DOHH2 (cell line): Measurements from ENCODE around the gene TMEM170A.

Source experiments
- H3F3A ChIP-seq: fragments of 200-600 bp; sonication (generic), shearing (Covaris generic); 2 replicates; pipeline ENCODE4 v1.6.0; 2016; ENCODE audit warnings: antibody characterized with exemption, mild to moderate bottlenecking; ENCODE audit not compliant: control insufficient read depth, insufficient read depth
- H3K27ac ChIP-seq: fragments of 200-600 bp; sonication (generic); 2 replicates; pipeline ENCODE4 v1.5.1; 2014; ENCODE audit warnings: low read depth, mild to moderate bottlenecking, low read length, moderate library complexity
- H3K27me3 ChIP-seq: fragments of 200-600 bp; sonication (generic); 2 replicates; pipeline ENCODE4 v1.6.1; 2014; ENCODE audit warnings: mild to moderate bottlenecking, low read length, mixed read lengths; ENCODE audit not compliant: control insufficient read depth
- H3K36me3 ChIP-seq: fragments of 200-600 bp; sonication (generic); 2 replicates; pipeline ENCODE4 v1.6.1; 2014; ENCODE audit warnings: mild to moderate bottlenecking, low read length, moderate library complexity, mixed read lengths; ENCODE audit not compliant: control insufficient read depth
- H3K4me1 ChIP-seq: fragments of 200-600 bp; sonication (generic); 2 replicates; pipeline ENCODE4 v1.6.1; 2014; ENCODE audit warnings: mild to moderate bottlenecking, low read length, mixed read lengths; ENCODE audit not compliant: control insufficient read depth
- H3K4me2 ChIP-seq: fragments of 200-600 bp; sonication (generic); 2 replicates; pipeline ENCODE4 v1.6.0; 2014; ENCODE audit warnings: mild to moderate bottlenecking, low read length, moderate library complexity
- H3K4me3 ChIP-seq: fragments of 200-600 bp; sonication (generic); 2 replicates; pipeline ENCODE4 v1.5.1; 2014; ENCODE audit warnings: mild to moderate bottlenecking, low read length, mixed read lengths
- H3K79me2 ChIP-seq: fragments of 200-600 bp; sonication (generic); 2 replicates; pipeline ENCODE4 v1.6.1; 2014; ENCODE audit warnings: mild to moderate bottlenecking, low read length, mixed read lengths; ENCODE audit not compliant: control insufficient read depth
- H3K9me2 ChIP-seq: fragments of 200-600 bp; sonication (generic); replicated peaks from 2 replicates; pipeline ENCODE4 v1.6.1; 2014; ENCODE audit warnings: mild to moderate bottlenecking, low read length, mixed read lengths; ENCODE audit not compliant: control insufficient read depth
- H3K9me3 ChIP-seq: fragments of 200-600 bp; sonication (generic); 2 replicates; pipeline ENCODE4 v1.6.1; 2014; ENCODE audit warnings: antibody characterized with exemption, low read length, mixed read lengths; ENCODE audit not compliant: control insufficient read depth, insufficient read depth
- H4K20me1 ChIP-seq: fragments of 200-600 bp; sonication (generic); 2 replicates; pipeline ENCODE4 v1.6.0; 2014; ENCODE audit warnings: low read depth, mild to moderate bottlenecking, antibody characterized with exemption, low read length, moderate library complexity; ENCODE audit not compliant: control insufficient read depth, insufficient read depth
- EZH2phosphoT487 ChIP-seq: fragments of 200-600 bp; sonication (generic); IDR thresholded peaks from 2 replicates; pipeline ENCODE4 v1.6.1; 2017; ENCODE audit warnings: borderline replicate concordance, mild to moderate bottlenecking, antibody characterized with exemption, low read length, moderate library complexity, mixed read lengths
- TF ChIP-seq, protein P1 (sequence below): fragments of 200-600 bp; sonication (generic); IDR thresholded peaks from one replicate; pipeline ENCODE4 v1.5.1; 2014; ENCODE audit warnings: antibody characterized with exemption, mild to moderate bottlenecking, low read depth, low read length; ENCODE audit not compliant: poor library complexity, severe bottlenecking

Gene TMEM170A

DNA sequence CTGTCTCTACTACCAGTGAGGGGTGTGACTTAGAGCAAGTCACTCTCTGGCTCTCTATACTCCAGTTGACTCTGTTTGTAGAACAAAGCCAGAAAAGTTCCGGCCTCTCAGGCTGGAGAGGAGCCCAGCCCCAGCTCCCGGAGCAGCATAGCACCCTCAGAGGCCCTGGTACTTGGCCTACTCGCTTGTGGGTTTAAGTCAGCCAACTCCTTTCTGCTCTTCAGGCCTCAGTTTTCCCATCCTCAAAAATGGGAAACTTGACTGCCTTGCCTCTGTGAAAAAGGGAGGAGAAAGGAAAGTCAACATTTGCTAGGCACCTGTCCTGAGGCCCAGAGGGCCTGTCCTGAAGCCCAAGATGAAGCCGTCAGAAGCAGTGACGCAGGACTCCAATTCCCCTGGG is 29.7 kb upstream of the TMEM170A start:
- H3K9me2 ChIP-seq = no peaks in the 10 kb centered on the region
- TF ChIP-seq, protein P1, sequence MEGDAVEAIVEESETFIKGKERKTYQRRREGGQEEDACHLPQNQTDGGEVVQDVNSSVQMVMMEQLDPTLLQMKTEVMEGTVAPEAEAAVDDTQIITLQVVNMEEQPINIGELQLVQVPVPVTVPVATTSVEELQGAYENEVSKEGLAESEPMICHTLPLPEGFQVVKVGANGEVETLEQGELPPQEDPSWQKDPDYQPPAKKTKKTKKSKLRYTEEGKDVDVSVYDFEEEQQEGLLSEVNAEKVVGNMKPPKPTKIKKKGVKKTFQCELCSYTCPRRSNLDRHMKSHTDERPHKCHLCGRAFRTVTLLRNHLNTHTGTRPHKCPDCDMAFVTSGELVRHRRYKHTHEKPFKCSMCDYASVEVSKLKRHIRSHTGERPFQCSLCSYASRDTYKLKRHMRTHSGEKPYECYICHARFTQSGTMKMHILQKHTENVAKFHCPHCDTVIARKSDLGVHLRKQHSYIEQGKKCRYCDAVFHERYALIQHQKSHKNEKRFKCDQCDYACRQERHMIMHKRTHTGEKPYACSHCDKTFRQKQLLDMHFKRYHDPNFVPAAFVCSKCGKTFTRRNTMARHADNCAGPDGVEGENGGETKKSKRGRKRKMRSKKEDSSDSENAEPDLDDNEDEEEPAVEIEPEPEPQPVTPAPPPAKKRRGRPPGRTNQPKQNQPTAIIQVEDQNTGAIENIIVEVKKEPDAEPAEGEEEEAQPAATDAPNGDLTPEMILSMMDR = no peak
- no peak for TF ChIP-seq EZH2phosphoT487
- 0 out of 2 replicates have a peak, but pooled peaks cover 3% of the 10 kb centered on the region for H3F3A ChIP-seq
- peaks cover 10% of the 10 kb centered on the region; the same call in 1 of the 2 replicates for H3K27me3 ChIP-seq
- H3K27ac ChIP-seq = no peak overlapping the region
- peaks cover 3% of the 10 kb centered on the region; the same call in 1 of the 2 replicates for H3K4me1 ChIP-seq
- H3K4me2 ChIP-seq = no peak overlapping the region
- no peak overlapping the region for H3K4me3 ChIP-seq
- H3K9me3 ChIP-seq = no peaks in the 10 kb centered on the region
- no peaks in the 10 kb centered on the region for H4K20me1 ChIP-seq
- H3K79me2 ChIP-seq = no peaks in the 10 kb centered on the region
- no peaks in the 10 kb centered on the region for H3K36me3 ChIP-seq

DNA sequence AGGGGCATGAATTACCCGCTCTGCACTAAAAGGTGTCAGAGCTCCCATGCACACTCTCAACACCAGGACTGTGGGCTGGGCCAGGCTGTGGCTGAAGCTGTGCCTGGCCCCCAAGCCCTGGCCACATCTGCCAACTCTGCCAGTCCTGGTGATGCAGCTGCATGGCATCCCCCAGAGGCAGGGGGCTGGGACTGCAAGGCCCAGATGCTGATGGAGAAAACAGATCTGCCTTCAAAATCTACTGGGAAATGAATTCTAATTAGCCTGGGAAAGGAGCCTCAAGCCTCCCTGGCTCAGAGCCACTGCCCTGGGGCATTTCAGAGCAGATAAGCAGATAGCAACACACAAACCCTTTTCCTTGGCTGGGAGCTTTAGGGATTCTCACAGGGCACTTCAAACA is 27.4 kb upstream of the TMEM170A start:
- Histone ChIP-seq H3K4me2 (no peak overlapping the region), H3K9me2 (no peaks in the 10 kb centered on the region), H3K4me3 (no peak overlapping the region), H3K4me1 (peaks cover 3% of the 10 kb centered on the region; the same call in 1 of the 2 replicates), H4K20me1 (no peaks in the 10 kb centered on the region), H3K9me3 (no peaks in the 10 kb centered on the region), H3K79me2 (no peaks in the 10 kb centered on the region), H3F3A (0 out of 2 replicates have a peak, but pooled peaks cover 3% of the 10 kb centered on the region), H3K27me3 (peaks cover 5% of the 10 kb centered on the region; the same call in 1 of the 2 replicates), H3K27ac (no peak overlapping the region), H3K36me3 (no peaks in the 10 kb centered on the region)
- TF ChIP-seq EZH2phosphoT487 = no peak
- TF ChIP-seq, protein P1 = peak; percentile 14

DNA sequence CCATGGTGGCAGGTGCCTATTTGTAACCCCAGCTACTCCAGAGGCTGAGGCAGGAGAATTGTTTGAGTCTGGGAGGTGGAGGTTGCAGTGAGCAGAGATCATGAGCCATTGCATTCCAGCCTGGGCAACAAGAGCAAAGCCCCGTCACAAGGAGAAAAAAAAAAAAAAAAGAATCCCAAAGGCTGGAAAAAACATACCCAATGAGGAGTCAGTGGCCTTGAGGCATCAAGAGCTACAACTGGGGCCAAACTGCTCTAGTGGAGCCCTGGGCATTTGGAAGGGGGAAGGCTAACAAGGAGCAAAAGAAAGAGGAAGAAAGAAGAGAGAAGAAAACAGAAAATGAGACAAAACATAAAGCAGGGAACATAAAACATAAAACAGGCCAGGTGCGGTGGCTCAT is 23.8 kb upstream of the TMEM170A start:
- Histone ChIP-seq H3K79me2 (no peaks in the 10 kb centered on the region), H3K9me2 (no peaks in the 10 kb centered on the region), H3K4me2 (no peak overlapping the region), H3K27ac (no peak overlapping the region), H3K36me3 (no peaks in the 10 kb centered on the region), H4K20me1 (no peaks in the 10 kb centered on the region), H3K4me3 (no peak overlapping the region), H3K4me1 (peaks cover 19% of the 10 kb centered on the region), H3K9me3 (no peaks in the 10 kb centered on the region), H3K27me3 (no peaks in the 10 kb centered on the region; the same call in 1 of the 2 replicates), H3F3A (0 out of 2 replicates have a peak, but pooled peaks cover 3% of the 10 kb centered on the region)
- no peak for TF ChIP-seq EZH2phosphoT487
- TF ChIP-seq, protein P1 = no peak
